NCI-H226 (cell line): ENCODE measurements around the gene HEG1.
A peak's percentile ranks its signal among the peaks of the same experiment; 100 is the strongest.
"Not testable (repeated sequence)": the region's sequence is repeated elsewhere in the genome, so short reads cannot be mapped to it uniquely, and the experiment has no call there.

Experiments
- DNase-seq: peaks from one replicate; pipeline ENCODE4 v3.0.0-alpha.2; 2015

The HEG1 gene

GRCh38 chr3:125055913-125056745 lies at the start of gene HEG1:
Gene HEG1 (minus strand): TSS chr3:125055997. CDS start chr3:125055890, 107 bp downstream.
- peak; percentile 84 for DNase-seq

- DNase-seq = no peak
These were observed 49.3 kb upstream of the HEG1 start for GRCh38 chr3:125105116-125105515.

- DNase-seq = peak; percentile 91
These were observed 48.8 kb upstream of the HEG1 start for GRCh38 chr3:125104639-125105038.

GRCh38 chr3:125103406-125103805 lies 47.6 kb upstream of the HEG1 start:
- DNase-seq = peak; percentile 47

- no peak for DNase-seq
These were observed 46.7 kb upstream of the HEG1 start for GRCh38 chr3:125102470-125102869.

- no peak for DNase-seq
These were observed 43.0 kb upstream of the HEG1 start for GRCh38 chr3:125098611-125099291.

GRCh38 chr3:125090649-125091048 lies 34.9 kb upstream of the HEG1 start:
- DNase-seq = no peak

- DNase-seq = no peak
These were observed 32.1 kb upstream of the HEG1 start for GRCh38 chr3:125087768-125088391.

GRCh38 chr3:125085166-125085565 lies 29.4 kb upstream of the HEG1 start:
- no peak for DNase-seq

- DNase-seq = no peak
These were observed 28.0 kb upstream of the HEG1 start for GRCh38 chr3:125083776-125084175.

GRCh38 chr3:125082339-125082738 lies 26.5 kb upstream of the HEG1 start:
- not testable (repeated sequence) for DNase-seq

- DNase-seq = no peak
These were observed 24.3 kb upstream of the HEG1 start for GRCh38 chr3:125080077-125080476.

GRCh38 chr3:125079675-125080045 lies 23.9 kb upstream of the HEG1 start:
- no peak for DNase-seq

- DNase-seq = no peak
These were observed 23.3 kb upstream of the HEG1 start for GRCh38 chr3:125078951-125079674.

- no peak for DNase-seq
These were observed 22.1 kb upstream of the HEG1 start for GRCh38 chr3:125077864-125078263.

GRCh38 chr3:125076464-125076863 lies 20.7 kb upstream of the HEG1 start:
- DNase-seq = no peak

- DNase-seq = no peak
These were observed 19.9 kb upstream of the HEG1 start for GRCh38 chr3:125075738-125076137.

GRCh38 chr3:125073390-125073905 lies 17.7 kb upstream of the HEG1 start:
- DNase-seq = no peak

GRCh38 chr3:125072749-125073389 lies 17.1 kb upstream of the HEG1 start:
- DNase-seq = no peak

- no peak for DNase-seq
These were observed 16.5 kb upstream of the HEG1 start for GRCh38 chr3:125072301-125072700.

- no peak for DNase-seq
These were observed 14.4 kb upstream of the HEG1 start for GRCh38 chr3:125069968-125070745.

- no peak for DNase-seq
These were observed 13.7 kb upstream of the HEG1 start for GRCh38 chr3:125069452-125069851.
